HG03097 (cell line): Measurements from ENCODE around the gene GIMD1.
A peak's percentile ranks its signal among the peaks of the same experiment; 100 is the strongest.
"Not testable (repeated sequence)": the region's sequence is repeated elsewhere in the genome, so short reads cannot be mapped to it uniquely, and the experiment has no call there.

Experiments
- ATAC-seq: cut with Tn5 transposase; IDR thresholded peaks from one replicate; pipeline ENCODE4 v1.9.1; 2021; ENCODE audit not compliant: unreplicated experiment, low FRiP score

GIMD1 gene

DNA sequence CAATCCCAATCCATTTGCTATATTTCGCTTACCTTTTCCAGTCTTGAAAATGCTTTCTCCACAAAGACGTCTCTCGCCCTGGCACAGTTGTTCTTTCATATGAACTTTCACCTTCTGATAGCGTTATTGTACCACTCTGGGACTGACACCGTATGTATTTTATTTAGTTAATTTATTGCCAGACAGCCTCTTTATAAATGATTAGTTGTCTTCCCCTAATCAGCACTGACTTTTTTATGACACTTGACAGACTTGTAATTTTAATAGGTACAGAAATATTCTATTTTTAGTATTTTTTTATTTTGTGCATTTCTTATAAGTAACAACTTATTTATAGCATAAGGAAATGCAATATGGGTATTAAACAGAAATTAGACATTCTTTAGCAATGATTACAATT is at the start of gene GIMD1:
Gene GIMD1 (minus strand): TSS at position 101 of the 400 bp plus-strand sequence. CDS start 1,343 bp downstream, outside the sequence.
- ATAC-seq: no peak

- no peak for ATAC-seq
Observed at GRCh38 chr4:106414366-106414765, 45.8 kb upstream of the GIMD1 start.

- no peak for ATAC-seq
Observed at GRCh38 chr4:106409901-106410889, 41.6 kb upstream of the GIMD1 start.

DNA sequence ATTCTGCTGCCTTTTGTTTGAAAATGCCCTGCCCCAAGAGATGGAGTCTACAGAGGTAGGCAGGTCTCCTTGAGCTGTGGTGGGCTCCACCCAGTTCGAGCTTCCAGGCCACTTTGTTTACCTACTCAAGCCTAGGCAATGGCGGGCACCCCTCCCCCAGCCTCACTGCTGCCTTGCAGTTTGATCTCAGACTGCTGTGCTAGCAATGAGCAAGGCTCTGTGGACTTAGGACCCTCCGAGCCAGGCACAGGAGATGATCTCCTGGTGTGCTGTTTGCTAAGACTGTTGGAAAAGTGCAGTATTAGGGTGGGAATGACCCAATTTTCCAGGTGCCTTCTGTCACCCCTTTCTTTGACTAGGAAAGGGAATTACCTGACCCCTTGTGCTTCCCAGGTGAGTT is 39.4 kb upstream of the GIMD1 start:
- ATAC-seq: not testable (repeated sequence)

DNA sequence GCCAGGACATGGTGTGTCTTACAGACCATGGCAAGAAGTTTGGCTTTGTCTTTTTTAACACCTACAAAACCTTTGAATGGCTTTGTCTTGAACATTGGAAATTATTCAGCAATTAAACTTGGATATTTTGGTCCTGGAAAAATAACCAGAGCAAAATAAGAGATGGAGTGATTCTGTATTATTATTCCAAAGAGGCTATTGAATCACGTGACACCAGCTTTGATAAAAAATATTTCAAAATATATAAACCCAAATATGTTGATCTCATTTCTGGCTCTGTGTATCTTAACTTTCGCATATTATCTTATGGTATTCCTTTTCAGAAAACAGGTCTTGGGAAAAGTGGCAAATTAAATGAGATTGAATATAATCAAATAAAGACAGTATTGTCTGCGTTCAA is 32.6 kb upstream of the GIMD1 start:
- no peak for ATAC-seq

- not testable (repeated sequence) for ATAC-seq
Observed at GRCh38 chr4:106398898-106399297, 30.3 kb upstream of the GIMD1 start.

- no peak for ATAC-seq
Observed at GRCh38 chr4:106395582-106395981, 27.0 kb upstream of the GIMD1 start.

- ATAC-seq: no peak
Observed at GRCh38 chr4:106385853-106386393, 17.3 kb upstream of the GIMD1 start.

DNA sequence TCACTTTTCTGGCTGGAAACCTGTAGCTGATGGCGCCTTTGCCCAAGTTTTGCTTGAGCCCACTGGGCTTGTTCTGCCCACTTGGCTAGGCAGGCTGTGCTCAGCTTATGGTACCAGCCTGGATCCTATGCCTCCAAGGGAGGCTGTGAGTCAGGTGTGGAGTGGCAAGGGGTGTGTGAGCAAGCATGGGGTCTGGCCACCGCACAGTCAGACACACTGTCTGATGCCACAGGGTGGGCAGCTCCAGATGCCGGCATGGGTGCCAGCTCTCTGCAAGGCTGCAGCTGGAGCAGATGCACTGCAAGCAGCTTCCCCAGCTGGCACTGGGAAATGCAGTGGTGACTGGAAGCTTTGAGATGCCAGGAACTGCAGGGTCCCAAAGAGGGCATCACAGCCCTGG is 16.3 kb upstream of the GIMD1 start:
- no peak for ATAC-seq

DNA sequence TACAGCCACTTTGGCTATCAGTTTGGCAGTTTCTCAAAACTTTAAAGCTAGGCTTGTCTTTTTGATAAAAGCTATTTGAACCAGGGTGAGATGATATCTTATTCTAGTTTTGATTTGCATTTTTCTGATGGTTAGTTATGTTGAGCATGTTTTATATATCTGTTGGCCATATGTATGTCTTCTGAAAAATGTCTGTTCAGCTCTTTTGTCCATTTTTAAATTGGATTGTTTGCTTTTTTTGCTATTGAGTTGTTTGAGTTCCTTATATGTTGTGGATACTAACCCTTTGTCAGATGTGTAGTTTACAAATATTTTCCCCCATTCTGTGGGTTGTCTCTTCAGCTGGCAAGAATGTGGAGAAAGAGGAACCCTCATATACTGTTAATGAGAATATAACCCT is 11.6 kb upstream of the GIMD1 start:
- ATAC-seq: no peak

GRCh38 chr4:106373026-106373425 is 4.4 kb upstream of the GIMD1 start:
- ATAC-seq: no peak

DNA sequence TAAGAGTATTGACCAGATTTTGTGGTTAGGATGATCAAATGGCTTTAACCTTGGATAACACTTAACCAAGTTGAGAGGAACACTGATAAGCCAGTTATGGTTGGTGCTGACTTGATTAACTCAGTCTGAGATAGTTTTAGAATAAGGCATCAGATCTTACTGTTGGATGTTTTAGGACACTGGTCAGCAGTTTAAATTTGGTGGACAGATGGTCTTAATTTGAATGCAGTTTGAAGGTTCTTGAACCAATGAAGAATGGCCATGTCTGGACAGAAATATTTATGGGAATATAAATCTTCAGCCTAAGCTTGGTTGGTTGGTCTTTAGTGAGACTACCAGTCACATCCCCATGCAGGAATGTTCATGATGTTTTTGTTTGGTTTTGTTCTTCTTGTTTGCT is 2.6 kb upstream of the GIMD1 start:
- ATAC-seq: no peak

- no peak for ATAC-seq
Observed at GRCh38 chr4:106370214-106370613, 1.6 kb upstream of the GIMD1 start.

DNA sequence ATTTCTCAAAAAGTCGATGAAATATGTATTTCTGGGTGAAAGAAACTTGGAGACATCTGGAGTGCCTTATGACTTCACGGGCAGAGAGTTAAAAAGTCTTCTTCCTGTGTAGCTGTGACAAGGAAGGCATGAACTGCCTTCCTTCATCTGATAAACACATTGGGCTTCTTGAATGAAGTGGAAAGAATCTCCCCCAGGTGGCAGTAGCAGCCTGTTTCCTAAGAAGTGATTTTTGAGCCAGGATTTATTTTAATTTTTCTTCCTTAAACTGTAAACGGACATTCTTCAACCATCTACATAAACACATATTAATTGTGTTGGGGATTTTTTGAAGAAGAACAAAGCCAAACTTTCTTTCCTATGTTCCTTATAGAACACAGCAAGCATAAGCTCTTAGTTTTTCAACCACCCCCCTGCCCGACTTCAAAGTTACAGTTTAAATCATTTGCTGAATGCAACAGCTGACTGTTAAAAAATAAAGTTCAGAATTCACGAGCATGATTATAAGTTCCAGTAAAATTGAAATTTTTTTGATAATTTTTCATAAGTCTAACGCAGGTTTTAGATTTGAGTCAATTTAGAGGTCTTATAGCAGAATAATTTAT is 980 bp upstream of the GIMD1 start:
- ATAC-seq: peak; percentile 60

GRCh38 chr4:106367072-106367471 is 1.5 kb downstream of the GIMD1 start:
- no peak for ATAC-seq

DNA sequence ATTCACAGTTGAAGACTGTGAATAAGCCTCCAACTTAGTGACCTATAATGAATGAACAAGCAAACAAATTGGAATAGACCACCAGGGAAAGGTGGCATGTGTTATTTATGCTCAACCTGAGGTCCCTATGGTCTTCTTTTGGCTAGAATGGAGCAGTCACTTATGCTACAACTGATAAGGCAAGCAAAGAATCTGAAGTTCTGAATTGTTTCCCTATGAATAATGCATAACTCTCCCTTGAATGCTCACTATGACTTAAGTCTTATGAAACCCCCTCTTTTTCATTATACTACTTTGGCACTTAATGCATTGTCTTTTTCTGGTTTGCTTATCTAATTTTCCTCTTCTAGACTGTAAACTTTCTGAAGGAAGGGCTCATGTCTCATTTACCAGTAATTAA is 2.6 kb downstream of the GIMD1 start:
- ATAC-seq: no peak

DNA sequence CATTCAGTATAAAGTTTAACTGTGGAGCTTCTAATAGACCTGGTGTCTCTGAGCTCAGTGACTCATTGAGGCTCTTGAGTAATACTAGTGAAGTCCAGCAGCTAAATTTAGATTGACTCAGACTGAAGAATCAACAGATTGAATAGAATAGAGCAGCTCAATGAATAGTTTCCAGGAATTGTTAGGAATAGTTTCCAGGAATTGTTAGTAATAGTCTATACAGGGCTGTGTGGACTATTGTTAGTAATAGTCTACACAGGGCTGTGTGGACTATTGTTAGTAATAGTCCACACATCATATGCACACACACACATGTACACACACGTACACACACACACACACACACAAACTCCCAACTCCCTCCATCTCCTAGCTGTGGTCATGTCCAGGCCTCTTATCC is 3.0 kb downstream of the GIMD1 start:
- ATAC-seq: no peak

GRCh38 chr4:106364282-106364681 is 4.3 kb downstream of the GIMD1 start:
- ATAC-seq: no peak

DNA sequence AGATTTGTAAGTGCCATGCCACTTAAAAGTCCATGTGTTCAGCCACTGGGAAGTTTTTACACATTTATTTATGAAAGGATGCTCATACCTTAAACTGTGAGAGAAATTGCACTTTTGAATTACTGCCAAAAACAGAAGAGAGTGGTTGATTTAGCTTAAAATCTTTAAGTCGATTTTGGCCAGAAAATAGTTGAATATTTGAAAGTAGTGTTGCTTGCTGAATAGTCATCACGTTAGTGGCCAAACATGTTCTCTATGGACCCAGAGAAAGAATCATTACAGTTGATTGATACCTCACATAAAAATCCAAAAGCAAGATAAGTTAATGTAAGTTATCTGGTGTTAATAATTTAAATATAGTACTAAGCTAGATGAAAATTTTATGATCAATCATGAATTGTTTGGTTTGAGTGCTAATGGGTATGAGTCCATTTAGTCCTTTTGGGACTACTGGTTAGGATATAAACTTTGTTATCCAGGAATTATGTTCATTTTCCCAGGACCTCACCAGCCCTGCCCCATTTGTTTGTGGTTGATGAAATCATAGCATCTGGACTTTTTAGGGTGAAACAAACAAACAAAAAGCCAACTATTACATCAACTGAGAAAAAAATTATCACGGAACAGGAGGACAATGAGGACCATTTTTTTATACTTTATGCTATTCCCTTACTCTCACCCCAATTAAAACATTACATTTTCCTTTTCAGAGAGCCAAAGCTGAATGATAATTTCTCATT is 6.3 kb downstream of the GIMD1 start:
- no peak for ATAC-seq

GRCh38 chr4:106358899-106359298 is 9.7 kb downstream of the GIMD1 start:
- ATAC-seq: no peak

GRCh38 chr4:106355193-106355592 is 13.4 kb downstream of the GIMD1 start:
- no peak for ATAC-seq
